ENCODE measurements around the gene TMEM214.

Gene TMEM214

DNA sequence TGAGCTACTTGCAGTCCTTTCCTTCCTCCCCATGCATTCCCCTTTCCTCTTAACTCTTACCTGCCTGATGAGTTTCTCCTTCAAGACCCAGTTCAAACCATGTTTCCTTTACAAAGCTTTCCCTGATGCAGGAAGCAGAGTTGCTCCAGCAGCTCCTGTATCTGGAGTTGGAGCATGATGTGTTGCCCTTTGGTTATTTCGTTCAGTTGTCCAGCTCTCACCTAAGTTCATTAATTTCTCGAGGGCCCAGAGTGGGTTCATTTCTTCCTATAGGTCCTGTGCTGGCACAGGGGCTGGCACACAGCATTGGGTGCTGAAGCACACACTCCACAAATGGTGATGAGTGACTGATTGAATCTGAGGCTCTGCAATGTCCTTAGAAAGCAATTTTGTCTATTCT, 23.0 kb upstream of the TMEM214 start:
- no peak for DNase-seq (ENCODE audit: low spot score)

DNA sequence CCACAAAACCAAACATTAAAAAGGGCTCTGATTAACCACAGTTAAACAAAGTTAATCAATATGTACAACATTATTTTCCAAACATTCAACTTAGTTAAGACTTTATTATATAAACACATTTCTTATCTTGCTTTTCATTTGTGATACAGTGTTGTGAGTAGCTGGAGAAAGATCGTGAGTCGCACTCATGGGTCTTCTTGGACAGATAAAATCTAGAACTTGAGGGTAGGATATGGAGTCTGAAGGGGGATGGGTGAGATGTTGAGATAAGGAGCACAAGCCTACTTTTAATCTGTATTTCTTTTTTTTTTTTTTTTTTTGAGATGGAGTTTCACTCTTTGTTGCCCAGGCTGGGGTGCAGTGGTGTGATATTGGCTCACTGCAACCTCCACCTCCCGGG, 22.6 kb upstream of the TMEM214 start:
- DNase-seq (ENCODE audit: low spot score), result no peak

DNA sequence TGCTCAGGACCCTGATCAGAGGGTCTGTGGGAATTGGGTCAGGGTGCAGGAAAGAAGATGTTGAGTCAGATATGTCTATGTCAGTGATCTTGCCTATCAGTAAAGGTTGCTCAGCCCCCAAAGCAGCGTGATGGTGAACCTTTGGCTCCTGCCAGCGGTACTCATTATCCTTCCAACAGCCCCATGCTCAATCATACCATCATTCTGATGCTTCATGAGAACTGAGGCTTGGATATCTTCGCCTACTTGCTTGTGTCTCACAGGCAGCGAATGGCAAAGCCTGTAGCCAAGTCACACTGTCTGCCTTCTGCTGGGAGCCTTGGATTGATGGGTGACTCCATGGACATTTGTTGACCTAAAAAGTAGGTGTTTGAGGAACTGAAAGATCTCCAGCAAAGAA, 19.0 kb upstream of the TMEM214 start:
- no peak for DNase-seq (ENCODE audit: low spot score)

DNA sequence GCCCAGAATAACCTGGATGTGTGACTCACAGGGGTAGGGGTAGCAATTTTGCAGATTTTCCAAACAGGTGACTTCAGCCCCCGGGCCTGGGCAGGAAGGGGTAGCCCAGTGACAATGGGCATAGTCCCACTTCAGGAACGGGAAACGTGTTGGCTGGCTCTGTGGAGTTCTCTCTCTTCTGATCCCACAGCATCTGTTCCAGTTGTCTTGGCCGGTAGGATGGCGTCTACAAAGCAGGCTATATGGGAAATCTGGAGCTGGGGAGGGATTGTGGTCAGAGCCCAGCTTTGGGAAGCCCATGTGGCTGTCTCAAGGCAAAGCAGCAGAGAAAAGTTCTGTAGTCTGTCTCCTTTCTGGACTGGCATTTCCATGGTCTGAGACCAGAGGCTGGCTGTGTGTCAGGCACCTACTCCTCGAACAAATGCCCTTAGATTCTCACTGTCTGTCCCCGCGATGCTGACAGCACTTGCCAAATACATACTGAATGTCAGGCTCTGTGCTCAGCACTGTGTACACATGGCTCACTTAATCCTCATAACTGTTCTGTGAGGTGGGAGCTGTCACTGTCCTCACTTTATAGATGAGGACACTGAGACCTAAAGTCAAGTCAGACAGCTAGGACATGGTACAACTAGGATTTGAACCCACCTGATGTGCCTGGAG, 17.9 kb upstream of the TMEM214 start:
- no peak for DNase-seq (ENCODE audit: low spot score)

DNA sequence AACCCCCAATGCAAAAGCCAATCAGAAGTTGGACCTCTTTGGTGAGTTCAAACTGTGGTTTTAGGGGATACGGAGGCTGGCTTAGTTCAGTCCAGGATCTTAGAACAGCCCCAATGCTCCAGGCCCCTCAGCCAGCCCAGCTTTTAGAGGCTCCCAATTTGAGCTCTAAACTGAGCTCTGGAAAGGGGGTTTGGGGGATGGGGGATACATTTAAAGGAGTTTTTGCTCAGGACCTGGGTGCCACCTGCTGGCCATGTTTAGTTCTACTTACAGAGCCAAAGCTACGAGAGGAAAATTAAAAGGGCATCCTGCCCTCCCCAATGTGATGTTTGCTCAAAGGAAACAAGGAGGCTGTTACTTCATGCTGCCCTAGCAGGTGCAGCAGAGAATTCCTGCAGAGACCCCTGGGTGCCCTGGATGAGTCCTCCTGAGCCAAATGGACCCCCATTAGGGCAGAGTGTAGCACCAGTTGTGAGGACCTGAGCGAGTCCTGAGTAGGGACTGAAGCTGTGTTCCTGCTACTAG, 15.9 kb upstream of the TMEM214 start:
- peak; percentile 81 for DNase-seq (ENCODE audit: low spot score)

DNA sequence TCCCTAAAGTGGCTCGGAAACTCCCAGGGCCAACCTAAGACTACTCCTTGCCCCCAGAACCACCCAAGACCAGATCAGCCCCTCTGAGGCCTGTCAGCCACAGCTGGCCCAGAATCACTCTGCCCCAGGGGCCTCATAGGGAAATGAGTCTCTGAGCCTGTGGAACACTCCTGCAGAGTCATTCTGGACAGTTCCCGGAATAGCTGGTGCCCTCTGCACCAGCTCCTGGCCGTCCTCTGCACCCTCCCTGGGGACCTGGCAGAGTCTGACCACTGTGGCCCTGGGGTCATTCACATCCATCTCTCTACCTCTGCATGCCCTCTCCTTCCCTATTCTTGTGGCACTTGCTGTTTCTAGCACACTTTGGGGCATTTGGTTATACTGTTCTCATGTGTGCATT, 14.6 kb upstream of the TMEM214 start:
- no peak for DNase-seq (ENCODE audit: low spot score)

DNA sequence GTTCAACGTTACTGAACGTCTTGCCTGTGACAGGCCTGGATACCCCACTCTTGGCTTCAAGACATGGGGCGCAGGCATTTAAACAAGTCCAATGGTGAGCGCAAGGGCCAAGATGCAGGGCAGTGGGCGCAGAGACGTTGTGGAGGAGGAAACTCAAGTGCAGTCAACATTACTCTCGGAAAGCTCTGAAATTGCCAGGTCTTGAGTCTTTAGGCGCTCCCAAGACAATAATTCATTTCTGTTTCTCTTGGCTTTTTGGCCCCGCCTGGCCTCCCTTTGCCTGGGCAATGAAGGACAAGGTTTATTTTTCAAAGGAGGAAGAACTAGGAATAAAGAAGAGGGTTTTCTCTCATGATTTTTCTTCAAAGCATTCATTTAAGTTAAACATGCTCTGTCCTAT, 13.3 kb upstream of the TMEM214 start:
- DNase-seq (ENCODE audit: low spot score), result no peak

DNA sequence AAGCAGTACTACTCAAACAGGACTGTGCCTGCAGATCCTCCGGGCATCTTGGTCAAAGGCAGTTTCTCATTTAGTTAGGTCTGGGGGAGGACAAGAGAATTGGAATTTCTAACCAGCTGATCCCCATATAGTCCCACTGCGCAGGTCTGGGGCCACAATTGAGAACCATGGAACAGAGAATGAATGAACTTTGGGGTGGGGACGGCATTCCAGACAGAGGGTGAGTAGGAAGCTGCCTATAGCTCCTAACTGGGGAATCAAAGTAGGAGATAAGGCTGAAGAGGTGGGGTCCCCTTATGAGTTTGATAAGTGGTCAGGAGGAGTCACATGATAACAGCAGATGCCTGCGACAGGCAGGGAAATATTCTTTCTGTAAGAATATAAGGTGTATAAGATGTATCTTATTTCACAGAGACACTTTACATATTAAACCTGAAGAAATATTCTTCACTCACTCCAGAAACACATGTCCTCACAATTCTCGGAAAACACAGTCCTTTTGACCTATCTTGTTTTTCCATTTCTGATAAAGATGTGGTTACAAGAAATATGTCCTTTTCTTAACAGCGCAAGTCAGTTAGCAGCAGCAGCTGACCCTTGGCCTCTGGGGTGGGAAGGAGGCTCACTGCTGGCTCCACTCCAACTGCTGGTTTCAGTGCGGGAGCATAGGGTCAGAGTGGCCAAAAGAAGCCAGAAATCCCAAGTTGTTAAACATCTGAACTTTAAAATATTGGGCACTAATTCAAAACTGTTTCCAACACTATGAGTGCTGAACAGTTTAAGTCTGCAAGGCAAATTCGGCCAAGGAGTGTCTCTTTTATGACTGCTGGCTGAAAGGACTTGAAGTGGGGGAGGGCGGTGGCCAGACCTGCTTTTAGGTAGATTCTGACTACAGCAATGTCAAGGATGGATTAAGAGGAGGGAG, 12.6 kb upstream of the TMEM214 start:
- no peak for DNase-seq (ENCODE audit: low spot score)

DNA sequence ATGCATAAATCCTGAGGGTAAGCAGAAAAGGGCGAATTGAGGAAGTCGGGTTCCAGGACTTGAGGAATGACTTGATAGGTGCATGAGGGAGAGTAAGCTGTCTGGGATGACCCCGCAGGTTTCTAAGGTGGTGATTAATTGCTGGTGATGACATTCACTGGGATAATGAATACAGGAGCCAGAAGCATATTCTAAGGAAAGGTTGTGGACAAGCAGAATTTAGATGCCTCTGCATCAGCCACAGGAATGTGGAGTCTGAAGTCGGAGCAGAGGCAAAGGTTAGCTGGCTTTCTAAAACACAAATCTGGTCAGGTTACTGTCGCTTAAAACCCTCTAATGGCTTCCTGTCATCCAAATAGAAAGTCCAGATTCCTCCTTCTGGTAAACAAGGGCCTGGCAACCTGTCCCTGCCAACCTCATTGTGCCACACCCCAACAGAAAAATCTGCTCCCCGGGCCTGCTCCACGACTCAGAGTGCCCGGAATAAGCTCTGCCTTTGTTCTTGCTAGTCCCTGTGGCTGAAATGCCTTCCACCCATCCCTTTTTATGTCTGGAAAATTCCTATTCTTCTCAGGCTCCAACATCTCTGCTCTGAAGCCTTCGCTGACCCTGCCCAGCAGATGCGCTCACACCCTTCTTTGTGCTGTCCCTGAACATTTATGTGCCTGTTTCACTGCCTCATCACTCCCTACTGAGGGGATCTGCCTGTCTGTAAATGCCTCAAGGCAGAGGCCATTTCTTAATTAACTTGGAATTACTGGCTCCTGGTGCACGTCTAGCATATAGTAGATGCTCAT, 11.3 kb upstream of the TMEM214 start:
- DNase-seq (ENCODE audit: low spot score), result no peak

DNA sequence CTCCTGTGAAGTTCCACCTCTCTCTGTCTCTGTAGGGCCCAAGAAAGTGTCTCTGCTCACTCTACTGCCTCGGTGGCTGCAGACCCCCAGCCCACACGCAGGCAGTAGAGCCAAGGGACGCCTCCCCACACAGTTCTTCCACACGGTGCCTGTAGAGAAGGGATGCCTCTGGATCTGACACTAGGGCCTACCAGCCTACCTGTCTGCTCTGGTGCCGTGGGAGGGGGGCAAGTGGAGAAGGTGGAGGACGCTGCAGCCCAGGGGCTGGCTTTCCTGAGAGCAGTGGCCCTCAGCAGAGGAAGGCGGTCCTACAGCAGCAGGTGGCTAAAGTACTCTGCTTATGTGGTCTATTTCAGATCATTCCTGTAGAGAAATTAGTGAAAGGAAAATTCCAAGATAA, 9.0 kb upstream of the TMEM214 start:
- DNase-seq (ENCODE audit: low spot score), result no peak

DNA sequence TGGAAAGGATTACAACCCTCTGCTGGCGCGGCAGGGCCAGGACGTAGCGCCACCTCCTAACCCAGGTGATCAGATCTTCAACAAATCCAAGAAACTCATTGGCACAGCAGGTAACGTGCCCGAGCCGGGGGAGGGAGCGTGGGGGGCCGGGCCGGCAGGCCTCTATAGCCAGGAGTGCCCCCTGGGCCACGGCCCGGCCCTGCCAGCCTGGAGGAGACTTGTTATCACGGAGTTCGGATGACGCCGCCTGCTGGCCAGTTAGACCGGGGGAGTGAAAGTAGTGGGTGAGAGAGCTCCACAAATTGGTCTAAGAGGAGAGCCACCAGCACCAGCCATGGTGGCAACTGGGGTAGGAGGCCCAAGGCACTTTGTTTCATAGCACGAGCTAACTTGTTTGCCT, 8.6 kb upstream of the TMEM214 start:
- DNase-seq (ENCODE audit: low spot score), result no peak

DNA sequence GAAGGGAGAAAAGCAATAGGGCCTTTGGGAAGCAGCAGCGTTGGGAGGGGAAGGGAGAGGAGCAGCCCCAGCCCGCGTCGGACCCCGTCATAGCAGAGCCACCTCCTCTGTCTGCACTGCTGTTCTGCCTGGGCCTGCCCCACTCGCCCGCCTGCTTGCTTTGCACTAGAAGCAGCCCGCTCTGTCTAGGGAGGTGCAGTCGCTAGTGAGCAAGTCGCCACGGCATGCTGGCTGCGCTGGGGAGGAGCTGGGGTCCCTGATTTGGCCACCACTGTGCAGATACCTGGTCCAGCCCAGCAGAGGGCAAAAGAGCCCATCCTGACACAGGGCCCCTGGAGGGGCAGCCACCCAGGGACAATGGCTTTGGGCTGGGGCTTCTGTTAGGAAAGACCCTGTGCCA, 8.0 kb upstream of the TMEM214 start:
- no peak for DNase-seq (ENCODE audit: low spot score)

DNA sequence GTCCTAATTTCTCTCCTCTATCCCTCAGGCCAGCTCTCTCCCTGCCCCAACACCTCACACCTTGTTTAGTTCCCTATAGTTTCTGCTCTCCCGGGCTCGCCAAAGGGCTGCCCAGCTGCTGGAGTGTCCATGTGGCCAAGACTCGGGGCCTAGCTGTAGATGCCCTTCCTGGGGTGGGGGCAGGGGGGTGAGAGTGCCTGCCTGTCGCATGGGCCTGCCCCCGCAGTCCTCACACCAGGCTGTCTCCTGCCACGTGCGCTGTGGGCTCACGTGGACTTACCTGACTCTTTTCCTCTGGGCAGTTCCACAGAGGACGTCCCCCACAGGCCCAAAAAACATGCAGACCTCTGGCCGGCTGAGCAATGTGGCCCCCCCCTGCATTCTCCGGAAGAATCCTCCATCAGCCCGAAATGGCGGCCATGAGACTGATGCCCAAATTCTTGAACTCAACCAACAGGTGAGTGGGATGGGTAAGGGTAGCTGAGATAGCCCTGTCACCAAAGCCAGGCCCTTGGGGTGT, 7.4 kb upstream of the TMEM214 start:
- DNase-seq (ENCODE audit: low spot score), result no peak

DNA sequence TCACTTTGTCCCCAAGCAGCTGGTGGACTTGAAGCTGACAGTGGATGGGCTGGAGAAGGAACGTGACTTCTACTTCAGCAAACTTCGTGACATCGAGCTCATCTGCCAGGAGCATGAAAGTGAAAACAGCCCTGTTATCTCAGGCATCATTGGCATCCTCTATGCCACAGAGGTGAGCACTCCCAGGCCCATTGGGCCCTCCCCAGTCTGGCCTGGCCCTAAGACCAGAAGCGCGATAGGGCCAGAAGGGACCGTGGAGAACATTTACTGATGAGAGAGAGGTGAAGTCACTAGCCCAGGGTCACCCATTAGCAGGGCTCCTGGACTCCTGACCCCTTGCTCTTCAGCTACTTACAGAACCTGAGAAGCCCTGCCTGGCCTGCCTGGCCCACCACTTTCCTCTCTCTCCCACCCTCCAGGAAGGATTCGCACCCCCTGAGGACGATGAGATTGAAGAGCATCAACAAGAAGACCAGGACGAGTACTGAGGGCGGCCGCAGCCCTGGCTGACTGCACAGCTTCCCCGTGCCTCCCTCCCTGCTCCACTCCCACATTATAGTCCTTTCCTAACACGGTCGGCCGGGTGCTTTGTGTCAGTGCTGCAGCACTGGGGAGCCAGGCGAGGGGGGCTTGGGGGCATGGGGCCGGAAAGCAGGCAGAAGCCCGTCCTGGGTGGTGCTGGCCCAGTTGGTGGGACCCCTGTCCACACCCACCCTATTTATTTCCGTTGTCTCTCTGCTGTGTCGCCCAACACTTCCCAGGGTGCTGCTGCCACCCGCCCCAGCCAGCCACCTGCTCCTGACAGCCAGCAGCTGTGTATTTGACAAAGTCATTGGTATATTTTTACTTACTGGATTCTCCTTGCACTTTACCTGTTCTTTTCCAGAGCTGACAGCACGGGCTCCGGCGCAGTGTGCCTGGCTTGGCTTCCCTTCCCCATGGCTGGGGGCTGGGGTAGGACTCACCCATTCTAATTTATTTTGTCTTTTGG, 6.6 kb upstream of the TMEM214 start:
- DNase-seq (ENCODE audit: low spot score), result no peak

DNA sequence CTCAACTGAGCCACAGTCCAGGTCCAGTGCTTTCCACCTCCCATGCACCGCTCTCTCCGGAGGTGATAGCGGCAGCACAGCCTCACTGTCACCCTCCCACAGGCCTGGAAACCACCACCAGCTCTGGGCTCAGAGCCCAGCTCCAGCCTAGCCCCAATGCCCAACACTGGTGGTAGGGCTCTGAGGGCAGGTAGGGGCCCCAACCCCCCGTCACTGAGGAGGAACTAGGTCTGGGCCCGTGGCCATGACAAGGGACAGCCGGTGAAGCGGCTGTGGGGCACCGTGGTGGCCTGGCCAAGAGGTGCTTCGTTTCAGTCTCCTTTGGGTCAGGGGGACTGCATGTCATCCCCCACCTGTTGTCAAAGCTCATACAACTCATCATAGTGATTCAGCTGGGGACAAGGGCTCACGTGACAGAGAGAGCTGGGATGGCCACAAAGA, 5.5 kb upstream of the TMEM214 start:
- DNase-seq (ENCODE audit: low spot score), result no peak

DNA sequence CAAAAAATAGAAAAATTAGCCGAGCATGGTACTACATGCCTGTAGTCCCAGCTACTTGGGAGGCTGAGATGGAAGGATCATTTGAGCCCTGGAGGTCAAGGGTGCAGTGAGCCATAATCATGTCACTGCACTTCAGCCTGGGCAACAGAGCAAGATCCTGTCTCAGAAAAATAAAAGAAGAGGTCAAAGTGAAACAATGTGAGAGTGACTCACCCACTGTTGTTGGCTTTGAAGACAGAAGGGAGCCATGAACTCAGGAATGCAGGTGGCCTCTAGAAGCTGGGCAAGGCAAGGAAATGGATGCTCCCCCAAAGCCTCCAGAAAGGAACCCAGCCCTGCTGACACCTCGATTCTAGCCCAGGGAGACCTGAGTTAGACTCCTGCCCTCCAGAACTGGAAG, 3.7 kb upstream of the TMEM214 start:
- DNase-seq (ENCODE audit: low spot score), result no peak

DNA sequence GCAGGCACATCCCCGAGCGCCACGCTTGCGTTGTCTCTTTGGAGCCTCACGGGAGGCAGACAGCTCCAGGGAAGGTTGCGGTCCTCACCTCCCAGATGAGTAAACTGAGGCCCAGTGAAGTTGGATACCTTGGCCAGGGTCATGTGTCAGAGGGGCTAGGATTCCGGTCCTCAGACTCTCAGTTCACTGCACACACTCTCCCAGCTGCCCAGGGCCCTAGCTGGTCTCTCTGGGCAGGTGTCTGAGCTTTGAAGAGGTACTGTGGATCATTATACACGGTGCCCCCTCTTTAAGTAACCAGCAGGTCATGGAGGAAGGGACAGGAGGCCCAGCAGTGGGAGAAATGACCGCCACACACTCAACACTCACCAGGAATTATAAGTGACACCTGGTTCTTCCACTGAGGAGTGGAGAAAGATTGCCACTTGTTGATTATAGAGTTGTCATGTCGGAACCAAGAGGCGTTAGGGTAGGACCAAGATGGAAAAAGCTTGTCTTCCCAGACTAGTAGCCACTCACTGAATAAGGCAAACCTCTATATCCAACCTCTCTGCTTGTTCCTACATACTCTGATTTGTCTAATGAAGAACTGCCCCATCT, 588 bp downstream of the TMEM214 start:
- no peak for DNase-seq (ENCODE audit: low spot score)

DNA sequence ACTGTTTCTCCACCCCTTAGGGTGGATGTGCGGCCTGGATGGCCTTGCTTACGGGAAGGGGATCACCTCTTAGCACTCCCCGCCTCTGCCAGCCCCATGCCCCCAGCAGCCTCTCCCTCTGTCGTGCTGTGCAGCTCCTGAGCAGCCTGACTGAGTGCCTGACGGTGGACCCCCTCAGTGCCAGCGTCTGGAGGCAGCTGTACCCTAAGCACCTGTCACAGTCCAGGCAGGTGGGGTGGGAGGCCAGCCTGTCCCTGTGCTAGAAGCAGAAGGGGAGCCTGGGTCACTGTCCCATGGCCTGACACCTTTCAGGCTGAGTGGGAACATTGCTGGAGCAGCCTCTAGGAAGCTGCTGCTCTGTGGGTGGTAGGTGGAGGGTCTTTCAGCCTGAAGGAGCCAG, 5.2 kb downstream of the TMEM214 start:
- DNase-seq (ENCODE audit: low spot score), result no peak

DNA sequence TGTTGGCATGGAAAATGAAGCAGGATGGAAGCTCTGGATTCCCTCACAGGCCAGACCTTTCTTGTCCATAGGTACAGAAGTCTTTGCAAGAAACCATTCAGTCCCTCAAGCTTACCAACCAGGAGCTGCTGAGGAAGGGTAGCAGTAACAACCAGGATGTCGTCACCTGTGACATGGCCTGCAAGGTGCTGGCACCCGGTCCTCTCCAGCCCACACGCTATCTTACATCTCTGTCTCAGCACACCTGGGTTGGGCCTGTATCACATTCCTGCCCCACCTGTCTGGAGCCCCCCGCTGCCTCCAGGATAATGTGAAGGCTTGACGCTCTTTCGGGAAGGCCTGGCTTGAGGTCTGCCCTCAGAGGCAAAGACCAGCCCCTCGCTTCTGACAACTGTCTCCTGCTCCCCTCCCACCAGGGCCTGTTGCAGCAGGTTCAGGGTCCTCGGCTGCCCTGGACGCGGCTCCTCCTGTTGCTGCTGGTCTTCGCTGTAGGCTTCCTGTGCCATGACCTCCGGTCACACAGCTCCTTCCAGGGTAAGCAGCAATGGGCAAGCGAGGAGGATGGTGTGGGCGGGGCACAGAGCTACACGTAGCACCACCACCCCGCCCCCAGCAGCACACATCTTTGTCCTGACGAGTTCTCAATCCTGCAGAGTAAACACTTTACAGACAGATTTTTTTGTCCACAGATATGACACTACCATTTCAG, 6.0 kb downstream of the TMEM214 start:
- no peak for DNase-seq (ENCODE audit: low spot score)

DNA sequence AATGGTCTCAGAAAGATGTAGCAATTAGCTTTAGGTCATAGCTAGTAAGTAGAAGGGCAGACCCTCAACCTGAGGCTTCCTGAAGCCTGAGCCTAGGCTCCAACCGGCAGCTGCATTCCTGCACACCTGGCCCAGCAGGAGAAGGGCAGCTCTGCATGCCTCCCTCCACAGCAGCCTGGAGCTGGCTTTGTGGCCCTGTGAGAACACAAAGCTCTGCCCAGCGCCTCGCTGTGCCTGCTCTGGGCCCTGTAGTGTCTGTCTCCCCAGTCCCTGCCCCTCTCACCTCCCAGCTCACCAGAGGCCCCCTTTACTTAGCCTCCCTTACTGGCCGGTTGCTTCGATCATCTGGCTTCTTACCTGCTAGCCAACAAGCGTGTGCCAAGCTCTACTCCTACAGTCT, 6.7 kb downstream of the TMEM214 start:
- no peak for DNase-seq (ENCODE audit: low spot score)
